ENCODE measurements around the gene TECTA. TPM values are rescaled to one million over a fixed set of nuclear protein-coding genes. Genes with fewer than 3 reads are reported as not detected.

The TECTA gene
- total RNA-seq, 4 donors from 2014 or later, result 1.3 to 6.4 (median 3.3) TPM

DNA sequence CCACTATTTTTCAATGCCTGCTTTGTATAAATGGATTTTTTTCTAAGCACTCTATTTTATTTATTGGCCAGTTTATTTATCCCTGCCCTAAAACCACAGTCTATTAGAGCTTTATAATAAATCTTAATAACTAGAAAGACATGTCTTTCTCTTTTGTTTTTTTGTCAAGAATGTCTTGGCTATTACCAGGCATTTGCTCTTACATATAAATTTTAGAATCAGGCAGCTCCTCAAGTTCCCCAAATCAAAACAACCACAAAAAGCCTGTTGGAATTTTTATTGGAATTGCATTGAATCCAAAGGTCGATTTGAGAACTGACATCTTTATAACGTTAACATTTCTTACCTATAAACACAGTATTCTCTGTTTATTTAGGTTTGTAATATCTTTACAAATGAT, 105.8 kb downstream of the TECTA start:
- Histone ChIP-seq H3K9me3 (no peaks in the 10 kb centered on the region), H3K4me1 (peaks cover 7 to 8% of the 10 kb centered on the region in 2 donors), H3K4me3 (replicated peaks in 1 of 3) (no peak overlapping the region), H3K27ac (no peak overlapping the region), H3K36me3 (no peaks in the 10 kb centered on the region), H3K27me3 (no peaks in the 10 kb centered on the region)
- 62 to 67% methylated on average over 2 of the region's 2 CpGs for WGBS, 2 donors
- intact Hi-C loops (cut with DNase I), result no loop called here
- TF ChIP-seq, protein P1, sequence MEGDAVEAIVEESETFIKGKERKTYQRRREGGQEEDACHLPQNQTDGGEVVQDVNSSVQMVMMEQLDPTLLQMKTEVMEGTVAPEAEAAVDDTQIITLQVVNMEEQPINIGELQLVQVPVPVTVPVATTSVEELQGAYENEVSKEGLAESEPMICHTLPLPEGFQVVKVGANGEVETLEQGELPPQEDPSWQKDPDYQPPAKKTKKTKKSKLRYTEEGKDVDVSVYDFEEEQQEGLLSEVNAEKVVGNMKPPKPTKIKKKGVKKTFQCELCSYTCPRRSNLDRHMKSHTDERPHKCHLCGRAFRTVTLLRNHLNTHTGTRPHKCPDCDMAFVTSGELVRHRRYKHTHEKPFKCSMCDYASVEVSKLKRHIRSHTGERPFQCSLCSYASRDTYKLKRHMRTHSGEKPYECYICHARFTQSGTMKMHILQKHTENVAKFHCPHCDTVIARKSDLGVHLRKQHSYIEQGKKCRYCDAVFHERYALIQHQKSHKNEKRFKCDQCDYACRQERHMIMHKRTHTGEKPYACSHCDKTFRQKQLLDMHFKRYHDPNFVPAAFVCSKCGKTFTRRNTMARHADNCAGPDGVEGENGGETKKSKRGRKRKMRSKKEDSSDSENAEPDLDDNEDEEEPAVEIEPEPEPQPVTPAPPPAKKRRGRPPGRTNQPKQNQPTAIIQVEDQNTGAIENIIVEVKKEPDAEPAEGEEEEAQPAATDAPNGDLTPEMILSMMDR (IDR thresholded peaks at IDR 0.05), result no peak
- TF ChIP-seq POLR2A (IDR thresholded peaks at IDR 0.05), result no peak
- no peak for DNase-seq

DNA sequence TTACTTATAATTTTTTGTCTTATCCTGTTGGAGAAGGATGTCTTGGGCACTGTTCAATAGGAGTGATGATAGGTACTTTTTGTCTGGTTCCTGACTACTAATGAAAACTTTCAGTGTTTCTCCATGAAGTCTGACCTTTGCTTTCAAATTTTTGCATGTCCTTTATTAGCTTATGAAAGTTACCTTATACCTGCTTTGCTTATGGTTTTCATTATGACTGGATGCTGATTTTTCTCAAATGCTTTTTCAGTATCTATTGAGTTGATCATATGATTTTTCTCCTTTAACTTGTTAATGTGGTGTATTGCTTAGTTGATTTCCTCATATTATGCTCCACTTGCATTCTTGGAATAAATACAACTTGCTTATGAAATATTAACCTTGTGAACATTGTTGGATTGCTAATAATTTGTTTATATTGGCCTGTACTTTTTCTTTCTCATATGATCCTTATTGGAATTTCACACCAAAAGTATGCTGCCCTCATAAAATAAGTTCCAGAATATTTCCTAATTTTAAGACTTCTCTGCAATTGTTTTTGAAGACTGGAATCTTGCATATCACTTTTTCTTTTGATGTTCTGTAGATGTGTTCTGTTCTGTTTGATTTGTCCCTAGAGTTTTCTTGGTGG, 106.6 kb downstream of the TECTA start:
- Histone ChIP-seq H3K36me3 (no peaks in the 10 kb centered on the region), H3K27ac (no peak overlapping the region), H3K9me3 (no peaks in the 10 kb centered on the region), H3K4me3 (replicated peaks in 1 of 3) (no peak overlapping the region), H3K27me3 (no peaks in the 10 kb centered on the region), H3K4me1 (peaks cover 7 to 8% of the 10 kb centered on the region in 2 donors)
- intact Hi-C loops (cut with DNase I), result no loop called here
- no peak for DNase-seq
- TF ChIP-seq, protein P1 (IDR thresholded peaks at IDR 0.05), result no peak
- no peak for TF ChIP-seq POLR2A (IDR thresholded peaks at IDR 0.05)

DNA sequence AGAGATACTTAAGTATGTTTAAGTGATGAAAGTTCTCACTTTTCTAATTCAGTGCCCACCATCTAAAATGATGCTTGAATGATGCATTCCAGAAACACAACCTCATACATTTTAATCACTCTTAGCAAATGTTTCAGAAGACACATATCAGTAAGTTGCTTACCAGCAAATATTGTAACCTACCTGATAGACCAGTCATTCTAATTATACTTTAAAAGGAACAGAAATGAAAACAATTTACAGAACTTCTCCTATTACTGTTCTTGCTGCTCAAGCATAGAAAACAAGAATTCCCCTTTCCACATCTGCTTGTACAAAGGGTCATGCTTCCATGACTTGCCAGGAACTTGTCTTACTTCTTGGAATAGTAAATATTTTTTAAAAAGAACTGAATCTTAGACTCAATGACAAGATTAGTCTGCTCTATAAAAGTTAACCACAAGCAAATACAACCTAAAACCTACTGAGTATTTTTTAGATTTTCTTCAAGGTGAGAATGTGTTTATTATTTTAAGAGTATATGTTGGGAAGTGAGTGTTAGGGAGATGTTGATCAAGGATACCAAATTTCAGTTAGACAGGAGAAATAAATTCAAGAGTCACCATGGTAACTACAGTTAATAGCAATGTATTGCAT, 109.5 kb downstream of the TECTA start:
- Histone ChIP-seq H3K27me3 (no peaks in the 10 kb centered on the region), H3K4me3 (replicated peaks in 1 of 3) (no peak overlapping the region), H3K9me3 (no peaks in the 10 kb centered on the region), H3K36me3 (no peaks in the 10 kb centered on the region), H3K27ac (no peak overlapping the region), H3K4me1 (peaks cover 7 to 8% of the 10 kb centered on the region in 2 donors)
- DNase-seq, result no peak
- TF ChIP-seq, protein P1 (IDR thresholded peaks at IDR 0.05), result no peak
- no peak for TF ChIP-seq POLR2A (IDR thresholded peaks at IDR 0.05)
- intact Hi-C loops (cut with DNase I), result no loop called here

DNA sequence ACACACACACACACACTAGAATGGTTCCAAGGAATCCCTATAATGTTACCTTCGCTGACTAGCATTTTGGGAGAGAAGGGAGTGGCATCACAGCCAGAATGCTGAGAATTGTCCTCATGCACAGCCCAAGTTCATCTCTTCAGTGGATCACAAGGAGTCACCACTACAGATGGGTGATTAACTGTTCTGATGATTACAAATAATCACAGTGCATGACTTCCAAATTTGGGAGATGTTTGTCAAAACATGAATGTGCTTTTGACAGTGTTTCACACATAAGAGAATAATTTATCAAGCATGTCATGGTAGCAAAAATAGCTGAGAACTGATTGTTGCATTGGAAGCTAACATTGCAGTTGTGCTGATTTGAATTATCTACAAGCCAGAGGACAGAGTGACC, 110.6 kb downstream of the TECTA start:
- DNase-seq, result no peak
- Histone ChIP-seq H3K36me3 (no peaks in the 10 kb centered on the region), H3K9me3 (no peaks in the 10 kb centered on the region), H3K4me1 (peaks cover 7 to 8% of the 10 kb centered on the region in 2 donors), H3K4me3 (replicated peaks in 1 of 3) (no peak overlapping the region), H3K27me3 (no peaks in the 10 kb centered on the region), H3K27ac (no peak overlapping the region)
- intact Hi-C loops (cut with DNase I), result no loop called here
- 83 to 88% methylated on average over 1 of the region's 1 CpG for WGBS, 2 donors
- TF ChIP-seq, protein P1 (IDR thresholded peaks at IDR 0.05), result no peak
- no peak for TF ChIP-seq POLR2A (IDR thresholded peaks at IDR 0.05)

DNA sequence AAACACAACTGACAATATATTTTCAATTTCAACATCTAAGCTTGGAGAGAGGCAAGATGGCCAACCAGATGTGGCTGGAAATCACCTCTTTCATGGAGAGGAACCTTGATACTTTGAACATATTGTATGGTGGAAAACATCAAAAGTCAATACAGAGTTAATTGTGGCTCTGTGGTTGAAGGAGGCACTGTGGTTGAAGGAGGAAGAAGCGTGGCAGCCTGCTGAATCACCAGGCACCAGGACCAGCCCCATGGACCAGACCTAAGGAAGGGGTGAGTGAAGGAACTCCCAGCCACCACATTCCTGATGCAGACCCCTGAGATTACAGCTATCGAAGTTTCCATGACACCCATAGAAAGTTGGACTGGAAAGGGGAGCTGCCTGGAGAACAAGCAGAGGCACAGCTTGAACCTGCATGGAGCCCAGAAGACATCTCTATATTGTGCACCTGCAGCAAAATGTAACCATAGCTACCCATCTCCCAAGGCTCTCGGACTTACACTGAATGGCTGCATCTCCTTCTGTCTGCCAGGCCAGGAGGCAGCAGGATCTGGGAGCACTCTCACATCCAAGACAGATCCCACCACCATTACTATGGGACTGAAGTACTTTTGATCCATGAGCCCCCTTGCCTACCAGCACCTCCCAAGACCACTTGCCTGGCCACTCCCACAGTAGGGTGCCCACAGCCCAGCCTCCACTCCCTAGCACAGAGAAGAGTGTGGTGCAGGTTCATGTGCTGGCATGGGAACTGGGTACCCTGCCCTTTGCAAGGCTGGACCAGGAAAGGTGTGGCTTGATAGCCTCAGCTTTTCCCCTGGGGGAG, 111.7 kb downstream of the TECTA start:
- WGBS, 2 donors, result 88 to 89% methylated on average over 3 of the region's 3 CpGs
- no peak overlapping the region for H3K4me3 ChIP-seq (replicated peaks in 1 of 3)
- TF ChIP-seq, protein P1 (IDR thresholded peaks at IDR 0.05), result no peak
- TF ChIP-seq POLR2A (IDR thresholded peaks at IDR 0.05), result no peak
- H3K4me1 ChIP-seq, result peaks cover 7 to 8% of the 10 kb centered on the region in 2 donors
- H3K27me3 ChIP-seq, result no peaks in the 10 kb centered on the region
- no peaks in the 10 kb centered on the region for H3K9me3 ChIP-seq
- intact Hi-C loops (cut with DNase I), result no loop called here
- no peak overlapping the region for H3K27ac ChIP-seq
- no peak for DNase-seq
- no peaks in the 10 kb centered on the region for H3K36me3 ChIP-seq
